Measurements from ENCODE around the gene DNAH17.
A peak's percentile ranks its signal among the peaks of the same experiment; 100 is the strongest.
"Not testable (repeated sequence)": the region's sequence is repeated elsewhere in the genome, so short reads cannot be mapped to it uniquely, and the experiment has no call there.

DNAH17 gene

GRCh38 chr17:78504156-78504925 is 72.9 kb downstream of the DNAH17 start:
- POLR2A ChIA-PET, result no interaction called here
- CTCF ChIA-PET, result interaction anchor here (0.6 kb wide), 1 partner anchor 168 kb away, joined by 3 read pairs; no protein-coding TSS in a partner anchor
- H3K4me1 ChIP-seq (ENCODE audit: control insufficient read depth, insufficient read depth, low read length), result no peaks in the 10 kb centered on the region
- no peak overlapping the region for H3K4me3 ChIP-seq (ENCODE audit: low read depth, low read length)
- no peak overlapping the region for H3K27ac ChIP-seq (ENCODE audit: extremely low read depth, low read depth, low read length)
- no peaks in the 10 kb centered on the region for H3K9me3 ChIP-seq (ENCODE audit: control insufficient read depth, insufficient read depth, low read depth, low read length)
- TF ChIP-seq YY1 (tag by site-specific recombination; IDR thresholded peaks at IDR 0.05) (no peak), ZNF239 (tag by site-specific recombination; IDR thresholded peaks at IDR 0.05) (no peak), ZBTB6 (tag by site-specific recombination; IDR thresholded peaks at IDR 0.05) (no peak), ZNF184 (tag by site-specific recombination; IDR thresholded peaks at IDR 0.05) (no peak), ZNF660 (tag by site-specific recombination; IDR thresholded peaks at IDR 0.05) (no peak), ZBTB17 (tag by site-specific recombination; IDR thresholded peaks at IDR 0.05) (no peak), ZNF274 (IDR thresholded peaks at IDR 0.05; ENCODE audit: low read length) (no peak), ZNF274 (tag by site-specific recombination; IDR thresholded peaks at IDR 0.05; ENCODE audit: borderline replicate concordance) (no peak), ZNF747 (tag by site-specific recombination; IDR thresholded peaks at IDR 0.05) (no peak)
- H3K36me3 ChIP-seq (ENCODE audit: control insufficient read depth in 2 of 2, insufficient read depth in 1 of 2, low read length in 2 of 2), result no peaks in the 10 kb centered on the region

GRCh38 chr17:78503388-78503787 is 73.8 kb downstream of the DNAH17 start:
- H3K27ac ChIP-seq (ENCODE audit: extremely low read depth, low read depth, low read length); POLR2A ChIA-PET; H3K4me1 ChIP-seq (ENCODE audit: control insufficient read depth, insufficient read depth, low read length); H3K9me3 ChIP-seq (ENCODE audit: control insufficient read depth, insufficient read depth, low read depth, low read length); H3K36me3 ChIP-seq (ENCODE audit: control insufficient read depth in 2 of 2, insufficient read depth in 1 of 2, low read length in 2 of 2); H3K4me3 ChIP-seq (ENCODE audit: low read depth, low read length); CTCF ChIA-PET: not testable (repeated sequence)
- peak; percentile 50; the same call in 1 of the 2 replicates for TF ChIP-seq SCRT2 (tag by site-specific recombination; IDR thresholded peaks at IDR 0.05)

GRCh38 chr17:78502611-78503148 is 74.5 kb downstream of the DNAH17 start:
- ChIA-PET CTCF (no interaction called here), POLR2A (no interaction called here)
- TF ChIP-seq ZNF211 (tag by site-specific recombination; IDR thresholded peaks at IDR 0.05; ENCODE audit: low read depth) (no peak), ZNF362 (tag by site-specific recombination; IDR thresholded peaks at IDR 0.05) (0 out of 2 replicates have a peak, but pooled peaks have one; percentile 14)
- no peaks in the 10 kb centered on the region for H3K4me1 ChIP-seq (ENCODE audit: control insufficient read depth, insufficient read depth, low read length)
- H3K9me3 ChIP-seq (ENCODE audit: control insufficient read depth, insufficient read depth, low read depth, low read length), result no peaks in the 10 kb centered on the region
- no peak overlapping the region for H3K27ac ChIP-seq (ENCODE audit: extremely low read depth, low read depth, low read length)
- no peaks in the 10 kb centered on the region for H3K36me3 ChIP-seq (ENCODE audit: control insufficient read depth in 2 of 2, insufficient read depth in 1 of 2, low read length in 2 of 2)
- H3K4me3 ChIP-seq (ENCODE audit: low read depth, low read length), result no peak overlapping the region

GRCh38 chr17:78501241-78502036 is 75.8 kb downstream of the DNAH17 start:
- no peak overlapping the region for H3K27ac ChIP-seq (ENCODE audit: extremely low read depth, low read depth, low read length)
- CTCF ChIA-PET, result interaction anchor here (0.6 to 1.8 kb wide), 2 partner anchors 103 to 207 kb away, joined by 3 to 12 read pairs; no protein-coding TSS in a partner anchor
- POLR2A ChIA-PET, result no interaction called here
- no peaks in the 10 kb centered on the region for H3K36me3 ChIP-seq (ENCODE audit: control insufficient read depth in 2 of 2, insufficient read depth in 1 of 2, low read length in 2 of 2)
- H3K4me3 ChIP-seq (ENCODE audit: low read depth, low read length), result no peak overlapping the region
- no peaks in the 10 kb centered on the region for H3K9me3 ChIP-seq (ENCODE audit: control insufficient read depth, insufficient read depth, low read depth, low read length)
- H3K4me1 ChIP-seq (ENCODE audit: control insufficient read depth, insufficient read depth, low read length), result no peaks in the 10 kb centered on the region
- TF ChIP-seq ZNF776 (tag by site-specific recombination; IDR thresholded peaks at IDR 0.05; ENCODE audit: borderline replicate concordance) (no peak), ZNF366 (tag by site-specific recombination; conservative IDR thresholded peaks at IDR 0.05) (no peak), ZEB2 (tag by site-specific recombination; IDR thresholded peaks at IDR 0.05) (no peak), SALL2 (tag by site-specific recombination; IDR thresholded peaks at IDR 0.05; ENCODE audit: borderline replicate concordance) (no peak), ZNF501 (tag by site-specific recombination; IDR thresholded peaks at IDR 0.05) (no peak), ZNF140 (tag by site-specific recombination; IDR thresholded peaks at IDR 0.05) (no peak), BCL6B (tag by site-specific recombination; IDR thresholded peaks at IDR 0.05) (no peak), ZNF768 (tag by site-specific recombination; IDR thresholded peaks at IDR 0.05) (no peak), ZNF449 (tag by site-specific recombination; IDR thresholded peaks at IDR 0.05) (no peak), ZNF10 (tag by site-specific recombination; IDR thresholded peaks at IDR 0.05) (no peak)

All from HEK293 (cell line).